Melanocyte of skin (primary cell): Measurements from ENCODE around the gene TSPY2. TPM values are rescaled to one million over a fixed set of nuclear protein-coding genes. Genes with fewer than 3 reads are reported as not detected.

Experiments used
- total RNA-seq, 2 donors: library from RNA; depleted of rRNA; stranded (reverse); fragments of >200 nt; gene quantifications; 2 replicates each; pipeline ENCODE4 v1.2.3, GENCODE V29; 2012

Gene TSPY2, protein sequence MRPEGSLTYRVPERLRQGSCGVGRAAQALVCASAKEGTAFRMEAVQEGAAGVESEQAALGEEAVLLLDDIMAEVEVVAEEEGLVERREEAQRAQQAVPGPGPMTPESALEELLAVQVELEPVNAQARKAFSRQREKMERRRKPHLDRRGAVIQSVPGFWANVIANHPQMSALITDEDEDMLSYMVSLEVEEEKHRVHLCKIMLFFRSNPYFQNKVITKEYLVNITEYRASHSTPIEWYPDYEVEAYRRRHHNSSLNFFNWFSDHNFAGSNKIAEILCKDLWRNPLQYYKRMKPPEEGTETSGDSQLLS
- total RNA-seq = not detected

DNA sequence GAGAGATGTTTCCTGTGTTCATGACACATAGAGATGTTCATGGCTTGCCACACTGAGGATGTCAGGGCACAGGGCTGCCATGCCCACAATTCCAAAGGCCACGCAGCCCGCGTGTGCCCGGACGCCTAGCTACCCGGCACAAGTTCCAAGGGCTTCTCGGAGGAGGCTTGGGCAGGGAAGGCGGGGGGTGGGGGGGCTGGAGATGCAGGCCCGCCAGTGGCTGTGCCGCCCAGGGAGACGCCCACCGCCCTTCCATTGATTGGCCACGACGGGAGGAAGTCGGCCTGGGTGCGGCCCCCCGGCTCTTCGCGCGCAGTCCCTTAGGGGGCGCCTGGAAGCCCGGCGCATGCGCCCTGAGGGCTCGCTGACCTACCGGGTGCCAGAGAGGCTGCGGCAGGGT is at the start of gene TSPY2:
TSPY2 (plus strand) TSS at position 301 of the 400 bp plus-strand sequence; CDS start at position 347, 46 bp downstream.

